ENCODE results near the gene GBP5. TPM values are rescaled to one million over a fixed set of nuclear protein-coding genes. Genes with fewer than 3 reads are reported as not detected.

The GBP5 gene
- total and polyA plus RNA-seq, 4 experiments from 2014 or later: 37.9 to 124 (median 77.7) TPM

GRCh38 chr1:89298461-89298860 lies 25.8 kb upstream of the GBP5 start:
- POLR2A ChIA-PET (ENCODE audit: partially characterized antibody): no interaction called here
- H3K36me3 ChIP-seq (ENCODE audit: insufficient read depth, low read length): no peaks in the 10 kb centered on the region
- peaks cover 0 to 8% (median 3%) of the 10 kb centered on the region in 8 donors for H3K9me3 Mint-ChIP-seq

GRCh38 chr1:89295187-89295586 lies 22.5 kb upstream of the GBP5 start:
- H3K27ac ChIP-seq (ENCODE audit: low read depth, low read length): no peak overlapping the region
- DNase-seq: peak; percentile 47 to 68 (median 57)
- POLR2A ChIA-PET (ENCODE audit: partially characterized antibody): interaction anchor here (0.8 to 2.6 kb wide), 4 partner anchors 9 to 97 kb away, joined by 3 to 19 read pairs (median 4); partner anchors contain the start of gene GBP4
- intact Hi-C loops (cut with micrococcal nuclease): loop anchor here (1.0 kb wide), 1 partner anchor 8 kb away; no protein-coding TSS in a partner anchor
- Mint-ChIP-seq H3K4me3 (peak overlapping the region in 6 of 8 donors; percentile 43 to 74 (median 66)), H3K9me3 (peaks cover 0 to 28% (median 13%) of the 10 kb centered on the region in 8 donors), H3K36me3 (peaks cover 7 to 9% of the 10 kb centered on the region in 2 donors), H3K4me1 (peaks cover 36 to 74% (median 47%) of the 10 kb centered on the region in 4 donors), H3K27ac (no peak overlapping the region), H3K27me3 (no peaks in the 10 kb centered on the region)
- peaks cover 0 to 3% of the 10 kb centered on the region in 2 donors for H3K9me3 ChIP-seq (ENCODE audit: control insufficient read depth in 1 of 2, low read length in 2 of 2)
- H3K4me3 ChIP-seq (ENCODE audit: low read length in 2 of 2): no peak overlapping the region
- CTCF ChIA-PET (ENCODE audit: partially characterized antibody): interaction anchor here (0.6 to 1.8 kb wide), 6 partner anchors 14 to 312 kb away, joined by 3 to 7 read pairs (median 4); partner anchors contain the start of gene GBP5
- peaks cover 44% of the 10 kb centered on the region for H3K4me1 ChIP-seq (ENCODE audit: insufficient read depth, low read length)
- H3K27me3 ChIP-seq (ENCODE audit: insufficient read depth, low read length): no peaks in the 10 kb centered on the region
- H3K36me3 ChIP-seq (ENCODE audit: insufficient read depth, low read length): no peaks in the 10 kb centered on the region

More at GRCh38 chr1:89298461-89298860, 25.8 kb upstream of the GBP5 start:
- peak overlapping the region in 2 of 7 donors; percentile 35 to 62 for H3K27ac Mint-ChIP-seq
- Histone ChIP-seq H3K4me1 (ENCODE audit: insufficient read depth, low read length) (peaks cover 45% of the 10 kb centered on the region), H3K4me3 (ENCODE audit: low read length in 2 of 2) (no peak overlapping the region), H3K27me3 (ENCODE audit: insufficient read depth, low read length) (no peaks in the 10 kb centered on the region), H3K9me3 (ENCODE audit: control insufficient read depth in 1 of 2, low read length in 2 of 2) (peaks cover 0 to under 1% of the 10 kb centered on the region in 2 donors), H3K27ac (ENCODE audit: low read depth, low read length) (no peak overlapping the region)
- CTCF ChIA-PET (ENCODE audit: partially characterized antibody): interaction anchor here (1.0 to 1.7 kb wide), 2 partner anchors 22 to 60 kb away, joined by 3 to 4 read pairs; no protein-coding TSS in a partner anchor
- no peak for DNase-seq
- H3K4me1 Mint-ChIP-seq: peaks cover 34 to 74% (median 43%) of the 10 kb centered on the region in 4 donors
- H3K27me3 Mint-ChIP-seq: no peaks in the 10 kb centered on the region
- no peak overlapping the region for H3K4me3 Mint-ChIP-seq
- peaks cover 0 to 1% of the 10 kb centered on the region in 2 donors for H3K36me3 Mint-ChIP-seq
- intact Hi-C loops (cut with micrococcal nuclease): no loop called here

- POLR2A ChIA-PET (ENCODE audit: partially characterized antibody): interaction anchor here (1.6 kb wide), 1 partner anchor 269 kb away, joined by 4 read pairs; the partner anchor contains the start of gene GBP3
- intact Hi-C loops (cut with micrococcal nuclease): no loop called here
- Histone ChIP-seq H3K36me3 (ENCODE audit: insufficient read depth, low read length) (no peaks in the 10 kb centered on the region), H3K4me3 (ENCODE audit: low read length in 2 of 2) (no peak overlapping the region), H3K9me3 (ENCODE audit: control insufficient read depth in 1 of 2, low read length in 2 of 2) (peaks cover 0 to 3% of the 10 kb centered on the region in 2 donors), H3K27me3 (ENCODE audit: insufficient read depth, low read length) (no peaks in the 10 kb centered on the region), H3K27ac (ENCODE audit: low read depth, low read length) (no peak overlapping the region), H3K4me1 (ENCODE audit: insufficient read depth, low read length) (peaks cover 58% of the 10 kb centered on the region)
- no peaks in the 10 kb centered on the region for H3K27me3 Mint-ChIP-seq
- no peak overlapping the region for H3K4me3 Mint-ChIP-seq
- H3K27ac Mint-ChIP-seq: no peak overlapping the region
- H3K4me1 Mint-ChIP-seq: peaks cover 49 to 78% (median 60%) of the 10 kb centered on the region in 4 donors
- CTCF ChIA-PET (ENCODE audit: partially characterized antibody): interaction anchor here (1.8 to 2.8 kb wide), 2 partner anchors 10 to 67 kb away, joined by 4 to 9 read pairs; no protein-coding TSS in a partner anchor
- H3K9me3 Mint-ChIP-seq: peaks cover 0 to 28% (median 13%) of the 10 kb centered on the region in 8 donors
- no peak for DNase-seq
- peaks cover 7 to 17% of the 10 kb centered on the region in 2 donors for H3K36me3 Mint-ChIP-seq
Measured at GRCh38 chr1:89291276-89291675, 18.6 kb upstream of the GBP5 start.

GRCh38 chr1:89288051-89288340 lies 15.3 kb upstream of the GBP5 start:
- Mint-ChIP-seq H3K36me3 (peaks cover 8 to 26% of the 10 kb centered on the region in 2 donors), H3K27me3 (no peaks in the 10 kb centered on the region), H3K4me3 (peak overlapping the region in 6 of 8 donors; percentile 21 to 78 (median 76)), H3K27ac (peak overlapping the region; percentile 53 to 95 (median 94)), H3K4me1 (peaks cover 55 to 75% (median 65%) of the 10 kb centered on the region in 4 donors), H3K9me3 (peaks cover 0 to 15% (median 7%) of the 10 kb centered on the region in 8 donors)
- Histone ChIP-seq H3K36me3 (ENCODE audit: insufficient read depth, low read length) (no peaks in the 10 kb centered on the region), H3K4me1 (ENCODE audit: insufficient read depth, low read length) (peaks cover 61% of the 10 kb centered on the region), H3K27me3 (ENCODE audit: insufficient read depth, low read length) (no peaks in the 10 kb centered on the region), H3K4me3 (ENCODE audit: low read length in 2 of 2) (no peak overlapping the region), H3K27ac (ENCODE audit: low read depth, low read length) (peak overlapping the region; percentile 61), H3K9me3 (ENCODE audit: control insufficient read depth in 1 of 2, low read length in 2 of 2) (no peaks in the 10 kb centered on the region)
- no peak for DNase-seq
- POLR2A ChIA-PET (ENCODE audit: partially characterized antibody): interaction anchor here (1.0 to 5.3 kb wide), 5 partner anchors 12 to 225 kb away, joined by 3 to 52 read pairs (median 20); partner anchors contain the start of gene GBP4
- CTCF ChIA-PET (ENCODE audit: partially characterized antibody): interaction anchor here (1.1 to 3.8 kb wide), 4 partner anchors 12 to 303 kb away, joined by 3 to 17 read pairs (median 6); partner anchors contain the start of gene GBP3
- intact Hi-C loops (cut with micrococcal nuclease): no loop called here

GRCh38 chr1:89287181-89288050 lies 14.8 kb upstream of the GBP5 start:
- ChIA-PET CTCF (ENCODE audit: partially characterized antibody) (interaction anchor here (1.1 to 3.8 kb wide), 12 partner anchors 10 to 303 kb away, joined by 3 to 17 read pairs (median 6); partner anchors contain the start of genes GBP3 and GBP4), POLR2A (ENCODE audit: partially characterized antibody) (interaction anchor here (1.0 to 5.3 kb wide), 13 partner anchors 8 to 324 kb away, joined by 3 to 86 read pairs (median 8); partner anchors contain the start of genes GBP2, GBP4, GBP5 and KYAT3)
- Mint-ChIP-seq H3K27ac (peak overlapping the region; percentile 83 to 96 (median 94)), H3K4me3 (peak overlapping the region; percentile 45 to 78 (median 76)), H3K36me3 (peaks cover 5 to 20% of the 10 kb centered on the region in 2 donors), H3K27me3 (no peaks in the 10 kb centered on the region), H3K9me3 (peaks cover 0 to 10% (median 3%) of the 10 kb centered on the region in 8 donors), H3K4me1 (peaks cover 54 to 70% (median 65%) of the 10 kb centered on the region in 4 donors)
- H3K27me3 ChIP-seq (ENCODE audit: insufficient read depth, low read length): no peaks in the 10 kb centered on the region
- H3K27ac ChIP-seq (ENCODE audit: low read depth, low read length): peak overlapping the region; percentile 61
- H3K4me1 ChIP-seq (ENCODE audit: insufficient read depth, low read length): peaks cover 61% of the 10 kb centered on the region
- no peaks in the 10 kb centered on the region for H3K9me3 ChIP-seq (ENCODE audit: control insufficient read depth in 1 of 2, low read length in 2 of 2)
- DNase-seq: no peak
- intact Hi-C loops (cut with micrococcal nuclease): loop anchor here (1.0 kb wide), 2 partner anchors 8 kb away; no protein-coding TSS in a partner anchor
- H3K4me3 ChIP-seq (ENCODE audit: low read length in 2 of 2): no peak overlapping the region
- no peaks in the 10 kb centered on the region for H3K36me3 ChIP-seq (ENCODE audit: insufficient read depth, low read length)

GRCh38 chr1:89286549-89287180 lies 14.0 kb upstream of the GBP5 start:
- Mint-ChIP-seq H3K4me1 (peaks cover 60 to 76% (median 69%) of the 10 kb centered on the region in 4 donors), H3K9me3 (peaks cover 0 to 5% (median 2%) of the 10 kb centered on the region in 8 donors)
- peak in 4 of 5 donors; percentile 39 to 58 (median 46) for DNase-seq

More at GRCh38 chr1:89286549-89287180, 14.0 kb upstream of the GBP5 start:
- Mint-ChIP-seq H3K36me3 (peaks cover 5 to 20% of the 10 kb centered on the region in 2 donors), H3K27me3 (no peaks in the 10 kb centered on the region), H3K27ac (peak overlapping the region; percentile 83 to 96 (median 94)), H3K4me3 (peak overlapping the region; percentile 45 to 78 (median 76))
- Histone ChIP-seq H3K9me3 (ENCODE audit: control insufficient read depth in 1 of 2, low read length in 2 of 2) (no peaks in the 10 kb centered on the region), H3K27ac (ENCODE audit: low read depth, low read length) (peak overlapping the region; percentile 61), H3K4me3 (ENCODE audit: low read length in 2 of 2) (peak overlapping the region; percentile 14 to 21), H3K27me3 (ENCODE audit: insufficient read depth, low read length) (no peaks in the 10 kb centered on the region), H3K36me3 (ENCODE audit: insufficient read depth, low read length) (no peaks in the 10 kb centered on the region), H3K4me1 (ENCODE audit: insufficient read depth, low read length) (peaks cover 67% of the 10 kb centered on the region)
- ChIA-PET POLR2A (ENCODE audit: partially characterized antibody) (interaction anchor here (1.0 to 5.3 kb wide), 15 partner anchors 9 to 325 kb away, joined by 3 to 86 read pairs (median 8); partner anchors contain the start of genes GBP2, GBP4, GBP5 and KYAT3), CTCF (ENCODE audit: partially characterized antibody) (interaction anchor here (1.1 to 3.8 kb wide), 11 partner anchors 10 to 287 kb away, joined by 3 to 17 read pairs (median 6); partner anchors contain the start of gene GBP4)
- intact Hi-C loops (cut with micrococcal nuclease): loop anchor here (1.0 kb wide), 2 partner anchors 7 to 9 kb away; no protein-coding TSS in a partner anchor
